NCI-H460 (cell line): ENCODE data around the gene PAQR8. TPM values are rescaled to one million over a fixed set of nuclear protein-coding genes. Genes with fewer than 3 reads are reported as not detected.

Experiments
- DNase-seq: peaks from one replicate; pipeline ENCODE4 v3.0.0-alpha.2; 2016; ENCODE audit warnings: low read depth; ENCODE audit errors: extremely low read depth
- total RNA-seq: library from RNA; depleted of rRNA; stranded (reverse); fragments of >200 nt; shearing (Covaris generic); gene quantifications from 2 replicates; pipeline ENCODE4 v1.2.3, GENCODE V29; 2014

The PAQR8 gene
- total RNA-seq, 1 experiment from 2014 or later = 0.74 TPM

GRCh38 chr6:52346503-52346902 lies 15.4 kb upstream of the PAQR8 start:
- no peak for DNase-seq

GRCh38 chr6:52347818-52348217 lies 14.1 kb upstream of the PAQR8 start:
- DNase-seq = no peak

- DNase-seq = no peak
Measured at GRCh38 chr6:52351879-52352238, 10.1 kb upstream of the PAQR8 start.

GRCh38 chr6:52352239-52353018 lies 9.5 kb upstream of the PAQR8 start:
- DNase-seq = peak; percentile 77

GRCh38 chr6:52356017-52356416 lies 5.9 kb upstream of the PAQR8 start:
- DNase-seq = no peak

- DNase-seq = no peak
Measured at GRCh38 chr6:52359403-52359802, 2.5 kb upstream of the PAQR8 start.

GRCh38 chr6:52360028-52360427 lies 1.9 kb upstream of the PAQR8 start:
- DNase-seq = no peak

GRCh38 chr6:52360601-52361413 lies 1.1 kb upstream of the PAQR8 start:
- DNase-seq = no peak

GRCh38 chr6:52361414-52361944 lies 472 bp upstream of the PAQR8 start:
- no peak for DNase-seq

GRCh38 chr6:52362443-52363227 lies 684 bp downstream of the PAQR8 start:
- DNase-seq = no peak

GRCh38 chr6:52363228-52363867 lies 1.4 kb downstream of the PAQR8 start:
- no peak for DNase-seq

GRCh38 chr6:52364480-52365166 lies 2.7 kb downstream of the PAQR8 start:
- no peak for DNase-seq

GRCh38 chr6:52365317-52365716 lies 3.4 kb downstream of the PAQR8 start:
- no peak for DNase-seq

- no peak for DNase-seq
Measured at GRCh38 chr6:52365866-52366540, 4.1 kb downstream of the PAQR8 start.

- DNase-seq = no peak
Measured at GRCh38 chr6:52368002-52368401, 6.1 kb downstream of the PAQR8 start.

GRCh38 chr6:52369234-52369633 lies 7.3 kb downstream of the PAQR8 start:
- no peak for DNase-seq

- DNase-seq = no peak
Measured at GRCh38 chr6:52371656-52372191, 9.8 kb downstream of the PAQR8 start.

- DNase-seq = no peak
Measured at GRCh38 chr6:52373151-52373690, 11.3 kb downstream of the PAQR8 start.

- no peak for DNase-seq
Measured at GRCh38 chr6:52374247-52374646, 12.3 kb downstream of the PAQR8 start.
